Measurements from ENCODE around the gene HOXA1. TPM values are rescaled to one million over a fixed set of nuclear protein-coding genes. Genes with fewer than 3 reads are reported as not detected.

The HOXA1 gene
- total and polyA plus RNA-seq, 4 donors, result 0.06 to 0.37 (median 0.32) TPM

DNA sequence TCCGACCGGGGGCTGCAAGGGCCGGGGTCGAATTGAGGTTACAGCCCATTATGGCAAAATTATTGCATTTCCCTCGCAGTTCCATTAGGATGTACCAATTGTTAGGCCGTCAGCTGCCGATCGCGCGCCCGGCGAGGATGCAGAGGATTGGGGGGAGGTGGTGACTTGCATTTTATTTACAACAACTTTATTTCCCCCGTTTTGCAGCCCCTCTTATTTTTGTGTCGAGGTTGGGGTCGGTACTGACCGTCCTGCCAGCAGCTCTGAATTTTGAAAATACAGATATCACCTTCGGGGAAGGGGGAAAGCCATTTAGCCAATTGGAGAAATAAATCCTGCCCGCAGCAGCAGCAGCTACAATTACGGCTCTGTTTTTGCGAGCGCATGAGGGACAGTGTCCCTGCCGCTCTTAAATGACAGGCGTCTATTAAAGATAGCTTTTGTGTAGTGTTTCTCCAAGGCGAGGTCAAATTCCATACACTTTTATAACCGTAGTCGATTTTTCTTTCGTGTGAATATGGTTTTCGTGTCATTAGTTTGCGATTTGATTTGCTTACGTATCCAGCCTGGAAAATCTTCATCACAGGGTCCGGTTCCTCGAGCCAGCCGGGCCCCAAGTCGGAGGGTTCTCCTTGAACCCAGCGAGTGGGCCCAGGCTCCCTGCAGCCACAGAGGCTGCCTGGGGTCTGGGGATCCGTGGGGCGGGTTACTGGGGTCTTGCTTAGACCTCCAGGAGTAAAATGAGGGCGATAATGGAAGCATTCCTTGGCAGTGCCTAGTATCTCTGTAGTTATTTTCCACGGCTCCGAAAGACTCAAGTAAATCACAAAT, 48.4 kb upstream of the HOXA1 start:
- Histone ChIP-seq H3K9ac (ENCODE audit: insufficient read depth in 1 of 2, low read length in 2 of 2) (peak overlapping the region in 1 of 2 donors; percentile 96), H3K4me1 (ENCODE audit: control insufficient read depth in 5 of 5, insufficient read depth in 5 of 5, low read length in 5 of 5) (peaks cover 0 to 47% (median 3%) of the 10 kb centered on the region in 5 donors), H3K4me3 (no peak overlapping the region), H3K36me3 (ENCODE audit: control insufficient read depth in 4 of 4, insufficient read depth in 4 of 4, low read length in 4 of 4) (peaks cover 0 to 45% (median 6%) of the 10 kb centered on the region in 4 donors), H3K27ac (ENCODE audit: low read depth in 1 of 2, low read length in 1 of 2) (peak overlapping the region in 1 of 2 donors; percentile 83), H3K9me3 (ENCODE audit: control insufficient read depth in 4 of 4, insufficient read depth in 3 of 4, low read length in 3 of 4) (peaks cover 0 to 4% (median 0%) of the 10 kb centered on the region in 4 donors), H3K27me3 (ENCODE audit: control insufficient read depth in 3 of 3, insufficient read depth in 3 of 3, low read length in 2 of 3) (peaks cover 0 to 52% (median 14%) of the 10 kb centered on the region in 3 donors)
- TF ChIP-seq, protein P1, sequence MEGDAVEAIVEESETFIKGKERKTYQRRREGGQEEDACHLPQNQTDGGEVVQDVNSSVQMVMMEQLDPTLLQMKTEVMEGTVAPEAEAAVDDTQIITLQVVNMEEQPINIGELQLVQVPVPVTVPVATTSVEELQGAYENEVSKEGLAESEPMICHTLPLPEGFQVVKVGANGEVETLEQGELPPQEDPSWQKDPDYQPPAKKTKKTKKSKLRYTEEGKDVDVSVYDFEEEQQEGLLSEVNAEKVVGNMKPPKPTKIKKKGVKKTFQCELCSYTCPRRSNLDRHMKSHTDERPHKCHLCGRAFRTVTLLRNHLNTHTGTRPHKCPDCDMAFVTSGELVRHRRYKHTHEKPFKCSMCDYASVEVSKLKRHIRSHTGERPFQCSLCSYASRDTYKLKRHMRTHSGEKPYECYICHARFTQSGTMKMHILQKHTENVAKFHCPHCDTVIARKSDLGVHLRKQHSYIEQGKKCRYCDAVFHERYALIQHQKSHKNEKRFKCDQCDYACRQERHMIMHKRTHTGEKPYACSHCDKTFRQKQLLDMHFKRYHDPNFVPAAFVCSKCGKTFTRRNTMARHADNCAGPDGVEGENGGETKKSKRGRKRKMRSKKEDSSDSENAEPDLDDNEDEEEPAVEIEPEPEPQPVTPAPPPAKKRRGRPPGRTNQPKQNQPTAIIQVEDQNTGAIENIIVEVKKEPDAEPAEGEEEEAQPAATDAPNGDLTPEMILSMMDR (IDR thresholded peaks at IDR 0.05; ENCODE audit: control extremely low read depth, extremely low read depth), result no peak
- DNase-seq, result peak in 2 of 3 donors; percentile 49 to 77
- ATAC-seq (ENCODE audit: insufficient read depth, low FRiP score), result no peak
- 37 to 62% methylated on average over 40 of the region's 40 CpGs for WGBS, 2 donors

DNA sequence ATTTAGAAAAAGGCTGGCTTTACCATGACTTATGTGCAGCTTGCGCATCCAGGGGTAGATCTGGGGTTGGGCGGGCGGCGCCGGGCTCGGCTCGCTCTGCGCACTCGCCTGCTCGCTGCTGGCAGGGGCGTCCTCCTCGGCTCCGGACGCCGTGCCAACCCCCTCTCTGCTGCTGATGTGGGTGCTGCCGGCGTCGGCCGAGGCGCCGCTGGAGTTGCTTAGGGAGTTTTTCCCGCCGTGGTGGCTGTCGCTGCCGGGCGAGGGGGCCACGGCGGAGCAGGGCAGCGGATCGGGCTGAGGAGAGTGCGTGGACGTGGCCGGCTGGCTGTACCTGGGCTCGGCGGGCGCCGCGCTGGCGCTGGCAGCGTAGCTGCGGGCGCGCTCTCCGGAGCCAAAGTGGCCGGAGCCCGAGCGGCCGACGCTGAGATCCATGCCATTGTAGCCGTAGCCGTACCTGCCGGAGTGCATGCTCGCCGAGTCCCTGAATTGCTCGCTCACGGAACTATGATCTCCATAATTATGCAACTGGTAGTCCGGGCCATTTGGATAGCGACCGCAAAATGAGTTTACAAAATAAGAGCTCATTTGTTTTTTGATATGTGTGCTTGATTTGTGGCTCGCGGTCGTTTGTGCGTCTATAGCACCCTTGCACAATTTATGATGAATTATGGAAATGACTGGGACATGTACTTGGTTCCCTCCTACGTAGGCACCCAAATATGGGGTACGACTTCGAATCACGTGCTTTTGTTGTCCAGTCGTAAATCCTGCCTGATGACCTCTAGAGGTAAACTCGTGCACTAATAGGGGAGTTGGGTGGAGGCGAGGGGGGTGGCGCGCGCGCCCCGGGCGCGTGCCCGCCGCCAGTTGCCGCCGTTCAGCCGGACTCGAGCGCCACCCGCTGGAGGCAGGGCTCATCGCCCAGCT, 47.5 kb upstream of the HOXA1 start, which contains the start of gene HOXA5:
Gene HOXA5, minus strand, starts transcription at position 659 of the 927 bp plus-strand sequence. Its CDS starts 74 bp downstream, at position 585.
- ATAC-seq (ENCODE audit: insufficient read depth, low FRiP score), result peak; percentile 55
- Histone ChIP-seq H3K27me3 (ENCODE audit: control insufficient read depth in 3 of 3, insufficient read depth in 3 of 3, low read length in 2 of 3) (peaks cover 0 to 43% (median 12%) of the 10 kb centered on the region in 3 donors), H3K36me3 (ENCODE audit: control insufficient read depth in 4 of 4, insufficient read depth in 4 of 4, low read length in 4 of 4) (peaks cover 0 to 45% (median 7%) of the 10 kb centered on the region in 4 donors), H3K9ac (ENCODE audit: insufficient read depth in 1 of 2, low read length in 2 of 2) (peak within 1 kb of the TSS; percentile 97 to 100), H3K4me3 (peak within 1 kb of the TSS; percentile 89), H3K9me3 (ENCODE audit: control insufficient read depth in 4 of 4, insufficient read depth in 3 of 4, low read length in 3 of 4) (peaks cover 0 to 2% (median 0%) of the 10 kb centered on the region in 4 donors), H3K4me1 (ENCODE audit: control insufficient read depth in 5 of 5, insufficient read depth in 5 of 5, low read length in 5 of 5) (peaks cover 0 to 47% (median 3%) of the 10 kb centered on the region in 5 donors), H3K27ac (ENCODE audit: low read depth in 1 of 2, low read length in 1 of 2) (peak within 1 kb of the TSS in 1 of 2 donors; percentile 84)
- 33 to 51% methylated on average over 79 to 86 of the region's 86 CpGs for WGBS, 2 donors
- DNase-seq, result peak; percentile 96 to 99 (median 98)
- TF ChIP-seq, protein P1 (IDR thresholded peaks at IDR 0.05; ENCODE audit: control extremely low read depth, extremely low read depth), result peak; percentile 37

DNA sequence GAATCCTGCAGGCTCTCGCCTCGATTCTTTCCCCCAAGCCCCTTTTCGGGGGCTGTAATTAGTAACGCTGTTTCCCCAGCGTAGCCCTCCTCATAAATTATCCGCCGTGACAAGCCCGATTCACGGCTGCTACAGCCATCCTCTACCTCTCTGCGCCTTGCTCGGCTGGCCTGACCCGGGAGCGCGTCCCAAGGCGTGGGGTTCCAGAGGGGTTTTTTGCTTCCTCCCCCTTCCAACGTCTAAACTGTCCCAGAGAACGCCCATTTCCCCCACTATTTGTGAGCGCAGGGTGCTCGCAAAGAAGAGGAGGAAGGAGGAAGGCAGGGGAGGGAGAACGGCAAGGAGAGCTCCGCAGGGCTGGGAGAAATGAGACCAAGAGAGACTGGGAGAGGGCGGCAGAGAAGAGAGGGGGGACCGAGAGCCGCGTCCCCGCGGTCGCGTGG, 46.8 kb upstream of the HOXA1 start:
- H3K4me3 ChIP-seq, result peak overlapping the region; percentile 89
- ATAC-seq (ENCODE audit: insufficient read depth, low FRiP score) (no peak), DNase-seq (peak in 1 of 3 donors; percentile 44)
- TF ChIP-seq, protein P1 (IDR thresholded peaks at IDR 0.05; ENCODE audit: control extremely low read depth, extremely low read depth), result no peak
- peak overlapping the region in 1 of 2 donors; percentile 84 for H3K27ac ChIP-seq (ENCODE audit: low read depth in 1 of 2, low read length in 1 of 2)
- H3K9me3 ChIP-seq (ENCODE audit: control insufficient read depth in 4 of 4, insufficient read depth in 3 of 4, low read length in 3 of 4), result peaks cover 0 to 2% (median 0%) of the 10 kb centered on the region in 4 donors
- WGBS, 2 donors, result 28 to 49% methylated on average over 22 to 29 of the region's 29 CpGs
- peaks cover 0 to 45% (median 7%) of the 10 kb centered on the region in 4 donors for H3K36me3 ChIP-seq (ENCODE audit: control insufficient read depth in 4 of 4, insufficient read depth in 4 of 4, low read length in 4 of 4)
- H3K27me3 ChIP-seq (ENCODE audit: control insufficient read depth in 3 of 3, insufficient read depth in 3 of 3, low read length in 2 of 3), result peaks cover 0 to 42% (median 13%) of the 10 kb centered on the region in 3 donors
- H3K9ac ChIP-seq (ENCODE audit: insufficient read depth in 1 of 2, low read length in 2 of 2), result peak overlapping the region; percentile 97 to 100
- peaks cover 0 to 51% (median 0%) of the 10 kb centered on the region in 5 donors for H3K4me1 ChIP-seq (ENCODE audit: control insufficient read depth in 5 of 5, insufficient read depth in 5 of 5, low read length in 5 of 5)

All from lung (tissue), 12 donors.